GM15510 (cell line): Measurements from ENCODE around the gene SGK2.

Experiments
- POLR2A ChIP-seq: IDR thresholded peaks from 3 replicates; pipeline ENCODE4 v1.6.1; 2011; ENCODE audit warnings: borderline replicate concordance; ENCODE audit not compliant: insufficient read length; ENCODE audit errors: extremely low read depth

Gene SGK2

GRCh38 chr20:43543138-43543537 is 15.7 kb upstream of the SGK2 start:
- TF ChIP-seq POLR2A, result no peak

GRCh38 chr20:43544501-43544900 is 14.3 kb upstream of the SGK2 start:
- no peak for TF ChIP-seq POLR2A

- TF ChIP-seq POLR2A, result no peak
Measured at GRCh38 chr20:43545837-43546578, 12.8 kb upstream of the SGK2 start.

GRCh38 chr20:43548273-43548880 is 10.4 kb upstream of the SGK2 start:
- TF ChIP-seq POLR2A, result no peak

GRCh38 chr20:43549416-43550065 is 9.3 kb upstream of the SGK2 start:
- no peak for TF ChIP-seq POLR2A

GRCh38 chr20:43550456-43550855 is 8.4 kb upstream of the SGK2 start:
- TF ChIP-seq POLR2A, result no peak

GRCh38 chr20:43554369-43554768 is 4.5 kb upstream of the SGK2 start:
- no peak for TF ChIP-seq POLR2A

GRCh38 chr20:43559147-43559987 is 540 bp downstream of the SGK2 start:
- TF ChIP-seq POLR2A, result no peak

GRCh38 chr20:43560974-43561373 is 2.1 kb downstream of the SGK2 start:
- no peak for TF ChIP-seq POLR2A

GRCh38 chr20:43563429-43563828 is 4.6 kb downstream of the SGK2 start:
- no peak for TF ChIP-seq POLR2A

GRCh38 chr20:43563991-43564390 is 5.2 kb downstream of the SGK2 start:
- no peak for TF ChIP-seq POLR2A

GRCh38 chr20:43564455-43564854 is 5.6 kb downstream of the SGK2 start:
- TF ChIP-seq POLR2A, result no peak

GRCh38 chr20:43564993-43565757 is 6.3 kb downstream of the SGK2 start:
- no peak for TF ChIP-seq POLR2A

- no peak for TF ChIP-seq POLR2A
Measured at GRCh38 chr20:43565758-43566104, 6.9 kb downstream of the SGK2 start.

- TF ChIP-seq POLR2A, result no peak
Measured at GRCh38 chr20:43567477-43567876, 8.7 kb downstream of the SGK2 start.

- no peak for TF ChIP-seq POLR2A
Measured at GRCh38 chr20:43568706-43569105, 9.9 kb downstream of the SGK2 start.
